NCI-H1694 treated with DMSO at 0.1 percent for 48 hours (cell line): Measurements from ENCODE around the gene NOC4L.

Experiments used
- DNase-seq: peaks from one replicate; lab custom pipeline; 2025; lab: John Stamatoyannopoulos, UW

Gene NOC4L

DNA sequence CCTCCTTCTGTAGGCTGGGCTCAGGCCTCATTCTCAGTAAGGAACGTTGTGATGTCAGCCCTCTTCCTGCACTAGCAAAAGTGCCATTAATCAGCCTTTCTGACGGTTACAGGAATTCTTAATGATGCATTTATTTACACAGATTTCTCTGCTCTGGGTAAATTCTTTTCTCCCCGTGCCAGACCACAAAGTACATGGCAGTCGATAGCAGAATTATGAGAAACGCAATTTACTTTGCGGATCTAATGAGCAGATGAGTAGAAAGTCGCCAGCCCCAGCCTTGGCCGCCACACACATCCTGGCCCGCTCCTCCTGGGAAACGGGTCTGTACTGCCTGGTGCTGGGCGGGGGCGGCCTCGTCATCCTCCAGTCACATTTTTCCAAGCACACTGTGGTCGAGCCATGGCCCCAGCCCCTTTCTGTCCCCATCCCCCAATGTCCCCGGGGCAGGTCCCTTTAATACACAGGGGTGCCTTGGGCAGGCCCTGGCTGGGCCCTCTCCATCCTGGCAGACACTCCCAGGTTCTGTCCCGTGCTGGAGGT, 25.9 kb downstream of the NOC4L start:
- DNase-seq: no peak

DNA sequence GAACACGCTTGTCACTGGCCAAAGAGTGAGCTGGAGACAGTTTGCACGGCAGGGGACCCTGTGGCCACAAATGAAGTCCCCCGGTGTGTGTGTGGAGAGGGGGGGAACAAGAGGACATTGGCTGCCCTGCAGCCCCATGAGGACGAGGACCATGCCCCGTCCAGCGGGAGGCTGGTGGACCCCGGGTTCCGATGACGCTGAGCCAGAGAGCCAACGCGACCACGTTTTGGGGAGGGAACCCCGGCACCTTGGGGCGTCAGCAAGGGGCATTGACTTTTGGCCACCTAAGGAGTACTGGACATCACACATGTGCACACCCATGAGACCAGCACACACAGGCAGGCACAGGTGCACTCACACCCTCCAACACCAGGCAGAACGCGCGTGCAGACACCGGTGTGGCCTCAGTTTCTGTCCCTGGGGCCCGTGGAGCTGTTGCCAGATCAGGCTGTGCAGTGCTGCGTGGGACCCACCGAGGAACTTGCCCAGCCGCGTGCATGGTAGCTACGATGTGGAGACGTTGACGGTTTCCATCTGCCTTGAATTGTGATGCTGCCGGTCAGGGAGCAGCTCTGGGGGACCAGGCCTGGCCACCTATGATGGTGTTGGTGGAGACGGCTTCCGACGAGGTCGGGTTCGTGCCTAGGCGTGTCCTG, 26.5 kb downstream of the NOC4L start:
- no peak for DNase-seq

DNA sequence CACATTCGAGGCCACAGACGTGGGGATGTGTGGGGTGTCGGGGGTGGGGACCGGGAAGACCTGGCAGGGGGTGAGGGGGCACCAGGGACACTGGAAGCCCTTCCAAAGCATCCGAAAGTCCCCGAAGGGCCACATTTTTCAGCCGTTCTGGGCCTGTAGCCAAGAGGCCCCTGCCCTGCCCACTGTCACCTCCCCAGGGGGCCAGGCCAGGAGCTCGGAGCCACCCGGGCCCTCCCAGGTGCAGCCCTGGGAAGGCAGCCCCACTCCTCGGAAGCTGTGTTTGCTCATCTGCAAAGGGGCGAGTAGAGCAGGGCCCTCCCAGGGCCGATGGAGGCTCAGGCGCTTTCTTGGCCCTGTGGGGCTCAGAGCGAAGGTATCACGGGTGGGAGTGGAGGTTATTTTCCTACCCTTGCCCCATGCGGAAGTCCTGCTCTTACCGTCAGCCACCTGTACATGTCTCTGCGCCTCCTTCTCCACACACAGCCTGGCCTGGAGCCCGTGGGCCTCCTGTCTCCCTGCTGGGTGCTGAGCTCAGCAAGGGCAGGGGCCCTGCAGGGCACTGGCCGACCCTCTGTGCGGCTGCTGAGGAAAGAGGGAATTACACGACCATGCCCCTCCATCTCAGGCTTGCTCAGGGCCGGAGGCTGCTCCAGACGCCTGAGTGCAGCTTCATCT, 27.2 kb downstream of the NOC4L start:
- DNase-seq: no peak

DNA sequence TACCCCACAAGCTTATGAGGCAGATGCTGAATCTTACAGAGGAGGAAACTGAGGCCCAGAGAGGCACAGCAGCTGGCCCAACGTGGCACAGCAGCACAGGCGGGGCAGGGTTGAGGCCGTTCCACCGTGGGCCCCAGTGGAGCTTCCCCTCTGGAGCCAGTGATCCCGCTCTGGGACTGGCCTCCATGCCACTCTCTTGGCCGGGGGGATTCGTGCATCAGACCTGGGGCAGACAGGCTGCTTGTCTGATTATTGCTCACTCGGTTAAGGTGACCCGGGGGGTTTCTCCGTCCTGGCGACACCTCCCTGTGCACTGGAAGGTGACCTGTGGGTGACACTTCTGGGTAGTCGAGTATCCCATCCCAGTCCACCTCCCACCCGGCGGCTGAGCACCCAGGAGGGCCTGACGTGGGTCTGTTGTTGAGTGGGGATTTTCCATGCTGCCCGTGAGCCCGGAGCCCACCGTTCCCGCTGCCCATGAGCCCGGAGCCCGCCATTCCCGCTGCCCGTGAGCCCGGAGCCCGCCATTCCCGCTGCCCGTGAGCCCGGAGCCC, 27.8 kb downstream of the NOC4L start:
- no peak for DNase-seq

DNA sequence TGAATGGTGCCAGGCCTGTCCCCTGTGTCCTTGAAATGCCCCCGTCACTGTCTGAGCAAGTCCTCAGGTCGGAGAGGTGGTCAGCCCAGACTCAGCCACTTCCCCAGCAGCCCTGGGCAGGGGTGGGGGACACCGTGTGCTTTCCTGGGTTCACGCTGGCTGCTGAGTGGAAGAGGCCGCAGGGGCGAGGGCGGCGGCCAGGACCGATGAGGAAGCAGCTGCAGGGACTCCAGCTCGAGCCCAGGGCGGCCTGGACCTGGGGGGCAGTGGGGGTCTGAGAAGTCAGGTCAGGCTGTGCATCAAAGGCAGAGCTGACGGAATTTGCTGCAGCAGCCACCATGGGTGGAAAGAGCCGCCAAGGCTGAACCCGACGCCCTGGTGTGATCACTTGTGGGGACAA, 28.4 kb downstream of the NOC4L start:
- DNase-seq: no peak

DNA sequence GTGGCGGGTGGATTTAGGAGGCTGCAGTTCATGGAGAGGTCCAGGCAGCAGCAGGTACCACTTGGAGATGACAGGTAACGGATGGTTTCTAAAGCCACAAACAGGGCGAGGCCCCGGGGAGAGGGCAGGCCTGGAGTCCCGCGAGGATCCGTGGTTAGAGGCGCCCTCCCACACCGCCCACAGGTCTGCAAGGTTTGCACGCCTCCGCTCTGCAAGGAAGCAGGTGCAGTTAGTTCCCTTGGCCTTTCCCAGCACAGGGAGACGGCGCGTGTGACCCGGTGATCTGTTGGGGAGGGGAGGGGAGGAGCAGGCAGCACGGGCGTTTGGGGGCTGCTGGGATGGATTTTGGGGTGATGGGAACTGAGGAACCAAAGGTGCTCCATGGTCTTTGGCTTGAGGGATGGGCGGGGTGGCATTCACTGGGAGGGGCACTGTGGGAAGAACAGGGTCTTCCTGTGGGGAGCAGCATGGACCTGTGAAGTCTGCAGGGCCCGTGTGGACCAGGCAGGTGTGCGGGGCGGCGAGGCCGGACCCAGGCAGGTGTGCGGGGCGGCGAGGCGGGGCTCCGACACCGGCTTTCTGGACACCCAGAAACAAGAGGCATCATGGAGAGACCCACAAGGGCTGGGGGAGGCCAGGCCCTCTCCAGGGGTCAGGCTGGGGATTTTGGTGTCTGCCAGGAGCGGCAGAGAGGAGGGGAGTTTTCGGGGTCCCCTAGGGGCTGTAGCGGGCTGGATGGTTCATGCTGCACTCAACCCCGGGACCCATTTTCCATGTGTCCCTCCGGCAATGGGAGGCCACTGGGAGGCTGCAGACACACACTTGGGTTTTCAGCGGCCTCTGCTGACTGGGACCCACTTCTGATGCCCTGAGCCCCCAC, 29.1 kb downstream of the NOC4L start:
- no peak for DNase-seq

DNA sequence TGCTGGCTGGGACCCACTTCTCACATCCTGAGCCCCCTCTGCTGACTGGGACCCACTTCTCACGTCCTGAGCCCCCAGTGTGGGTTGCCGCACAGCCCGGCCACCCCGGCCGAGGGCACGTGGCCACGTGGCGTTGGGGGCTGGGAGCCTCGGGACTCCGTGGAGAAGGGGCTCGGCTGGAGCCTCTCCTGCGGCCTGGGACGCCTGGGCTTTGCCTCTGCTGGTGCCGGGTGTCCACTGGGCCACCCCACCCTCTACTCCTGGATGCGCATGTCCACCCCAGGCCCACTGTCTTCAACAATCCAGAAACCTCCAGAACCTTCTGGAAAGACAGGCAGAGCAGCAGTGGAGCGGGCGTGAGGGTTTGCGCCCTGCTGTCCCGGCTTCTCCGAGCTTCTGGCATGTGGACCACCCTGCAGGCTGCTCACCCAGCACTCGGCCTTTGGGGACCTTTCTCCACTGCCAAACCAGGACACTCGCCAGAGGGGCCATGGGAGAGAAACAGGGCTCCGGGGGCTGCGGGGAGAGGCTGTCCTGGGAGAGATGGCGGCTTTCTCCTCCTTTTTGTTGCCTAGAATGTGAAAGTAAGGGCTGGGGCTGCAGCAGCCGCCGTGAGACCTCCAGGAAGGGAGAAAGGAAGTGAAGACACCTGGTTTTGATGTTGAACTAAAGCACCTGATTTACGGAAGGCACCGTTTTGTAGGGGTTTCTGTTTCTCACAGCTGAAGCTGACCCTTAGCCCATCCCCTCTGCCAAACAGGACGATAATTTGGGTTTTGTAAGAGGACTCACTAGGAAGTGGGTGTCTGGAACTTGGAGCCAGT, 30.0 kb downstream of the NOC4L start:
- no peak for DNase-seq

DNA sequence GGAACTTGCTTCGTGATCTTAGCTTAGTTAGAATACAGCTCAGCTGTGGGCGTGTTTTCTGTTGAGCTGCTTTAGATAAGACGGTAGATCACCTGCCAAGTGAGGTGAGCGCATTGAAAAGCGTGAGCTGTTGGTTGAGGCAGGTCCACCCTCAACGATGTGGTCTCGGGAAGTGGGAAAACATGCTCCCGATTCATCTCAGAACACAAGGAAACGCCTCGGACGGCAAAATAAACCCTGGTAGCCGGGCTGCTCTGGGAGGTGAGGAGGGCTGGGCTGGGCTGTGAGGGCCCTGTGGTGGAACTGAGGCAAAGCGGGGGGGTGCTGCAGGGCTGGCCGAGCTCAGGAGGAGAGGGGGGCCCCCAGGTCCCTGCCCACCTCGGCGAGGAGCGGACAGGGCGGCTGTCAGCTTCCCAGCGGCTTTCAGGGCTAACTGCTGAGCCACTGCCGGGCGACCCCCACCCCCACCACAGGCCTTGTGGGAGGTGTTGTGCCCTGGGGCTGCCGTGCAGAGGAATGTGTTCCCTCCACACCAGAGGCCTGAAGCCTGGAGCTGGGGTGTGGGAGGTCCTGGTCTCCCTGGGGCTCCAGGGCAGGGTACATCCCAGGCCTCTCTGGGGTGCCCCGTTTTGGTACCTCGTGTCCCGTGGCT, 30.7 kb downstream of the NOC4L start:
- DNase-seq: no peak

DNA sequence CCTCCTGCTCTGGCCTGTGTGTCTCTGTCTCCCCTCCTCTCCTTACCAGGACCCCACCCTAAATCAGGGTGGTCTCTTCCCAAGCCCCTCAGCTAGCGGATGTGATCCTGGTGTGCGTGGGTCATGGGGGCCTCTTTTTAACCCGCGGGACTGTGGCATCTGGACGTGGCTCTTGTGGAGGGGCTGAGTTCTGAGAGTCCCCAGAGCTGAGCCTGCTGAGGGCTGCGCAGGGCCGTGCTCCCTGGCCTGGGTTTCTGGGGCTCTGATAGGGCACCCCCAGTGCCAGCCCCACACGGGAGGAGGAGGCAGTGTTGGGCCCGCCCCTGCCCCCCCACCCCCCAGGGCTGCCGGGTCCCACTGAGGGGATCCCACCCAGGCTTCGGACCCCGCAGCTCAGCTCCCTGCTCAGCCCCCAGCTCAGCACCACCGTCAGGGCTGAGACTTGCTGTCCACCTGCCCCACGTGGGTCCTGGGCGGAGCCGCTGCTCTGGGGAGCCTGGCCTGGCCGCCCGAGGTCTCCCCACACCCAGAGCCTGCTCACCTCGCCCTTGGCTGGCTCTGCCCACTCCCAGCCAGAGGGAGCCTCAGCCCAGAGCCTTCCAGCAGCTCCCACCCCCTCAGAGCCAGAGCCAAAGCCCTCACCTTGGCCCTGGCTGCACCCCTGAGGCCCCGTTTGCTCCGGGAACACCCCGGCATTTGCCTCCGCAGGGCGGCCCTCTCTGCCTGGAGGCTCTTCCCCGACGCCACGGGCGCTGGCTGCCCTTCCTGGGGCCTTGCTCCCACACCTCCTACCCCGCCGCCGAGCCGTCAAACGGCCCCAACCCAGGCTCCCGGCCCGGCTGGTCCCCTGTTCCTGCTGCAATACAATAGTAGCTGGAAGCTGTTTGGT, 31.5 kb downstream of the NOC4L start:
- DNase-seq: no peak

DNA sequence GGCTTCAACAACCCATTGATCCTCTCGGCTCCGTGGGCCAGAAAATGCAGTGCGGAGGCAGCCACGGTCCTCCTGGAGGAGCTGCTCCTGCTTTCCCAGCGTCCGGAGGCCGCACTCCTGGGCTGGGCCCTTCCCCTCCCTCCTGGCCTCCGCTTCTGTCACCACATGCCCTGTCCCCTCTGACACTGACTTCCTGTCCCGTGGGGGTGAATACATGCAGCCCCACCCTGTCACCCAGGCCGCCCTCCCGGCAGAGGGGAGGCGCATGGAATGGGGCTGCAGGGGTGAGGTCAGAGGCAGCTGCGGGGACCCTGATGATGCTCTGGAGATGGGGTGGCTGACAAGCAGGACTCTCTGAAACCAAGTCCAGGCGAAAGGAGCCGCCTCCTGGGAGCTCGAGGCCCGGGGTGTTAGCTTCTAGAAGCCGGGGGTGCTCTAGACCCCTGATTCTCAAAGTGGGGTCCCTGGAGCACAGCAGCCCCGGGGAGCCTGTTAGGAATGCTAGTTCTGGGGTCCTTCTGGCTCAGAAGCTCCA, 32.2 kb downstream of the NOC4L start:
- DNase-seq: no peak

DNA sequence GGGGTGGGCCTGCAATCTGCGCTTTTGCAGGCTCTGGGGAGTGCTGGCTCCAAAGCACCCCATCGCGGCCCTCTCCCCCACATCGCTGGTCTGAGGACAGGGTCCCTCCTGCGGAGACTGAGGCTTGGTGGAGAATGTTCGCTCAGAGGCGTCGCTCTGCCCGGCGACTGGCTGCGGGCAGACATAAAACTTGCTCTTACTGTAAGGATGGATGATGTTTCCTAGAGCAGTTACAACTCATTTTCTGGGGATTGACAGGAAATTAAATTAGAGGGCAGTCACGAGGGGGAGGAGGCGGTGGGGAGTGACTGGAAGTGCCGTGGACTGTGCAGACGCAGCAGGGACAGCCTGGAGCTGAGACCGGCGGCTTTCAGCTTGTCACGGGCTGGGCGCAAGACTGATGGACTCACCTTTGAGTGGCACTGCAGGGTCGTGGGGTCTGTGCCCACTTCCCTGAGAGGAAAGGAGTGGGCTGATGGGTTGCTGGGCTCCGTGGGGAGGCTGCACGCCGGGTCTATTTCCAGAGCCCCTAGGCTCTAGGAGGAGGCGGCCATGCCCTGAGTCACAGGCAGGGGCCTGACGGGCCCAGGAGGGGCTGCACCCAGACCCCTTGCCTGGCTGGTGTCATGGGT, 32.8 kb downstream of the NOC4L start:
- no peak for DNase-seq

DNA sequence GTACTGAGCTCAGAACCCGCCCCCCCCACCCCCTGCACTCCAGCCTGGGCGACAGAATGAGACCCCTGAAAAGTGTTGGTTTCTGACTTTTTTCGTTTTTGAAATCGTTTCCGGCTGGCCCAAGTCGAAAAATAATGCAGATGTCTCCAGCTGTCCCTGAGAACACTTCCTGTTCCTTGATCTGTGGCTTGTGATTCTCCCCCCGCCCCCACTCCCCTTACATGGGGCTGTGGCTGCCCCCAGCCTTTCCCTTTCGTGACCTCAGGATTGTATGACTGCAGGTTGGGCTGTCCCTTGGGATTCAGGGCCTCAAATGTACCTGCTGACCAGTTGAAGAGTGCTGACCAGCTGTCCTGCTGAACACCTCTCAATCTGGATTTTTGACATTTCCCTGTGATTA, 34.1 kb downstream of the NOC4L start:
- DNase-seq: no peak

DNA sequence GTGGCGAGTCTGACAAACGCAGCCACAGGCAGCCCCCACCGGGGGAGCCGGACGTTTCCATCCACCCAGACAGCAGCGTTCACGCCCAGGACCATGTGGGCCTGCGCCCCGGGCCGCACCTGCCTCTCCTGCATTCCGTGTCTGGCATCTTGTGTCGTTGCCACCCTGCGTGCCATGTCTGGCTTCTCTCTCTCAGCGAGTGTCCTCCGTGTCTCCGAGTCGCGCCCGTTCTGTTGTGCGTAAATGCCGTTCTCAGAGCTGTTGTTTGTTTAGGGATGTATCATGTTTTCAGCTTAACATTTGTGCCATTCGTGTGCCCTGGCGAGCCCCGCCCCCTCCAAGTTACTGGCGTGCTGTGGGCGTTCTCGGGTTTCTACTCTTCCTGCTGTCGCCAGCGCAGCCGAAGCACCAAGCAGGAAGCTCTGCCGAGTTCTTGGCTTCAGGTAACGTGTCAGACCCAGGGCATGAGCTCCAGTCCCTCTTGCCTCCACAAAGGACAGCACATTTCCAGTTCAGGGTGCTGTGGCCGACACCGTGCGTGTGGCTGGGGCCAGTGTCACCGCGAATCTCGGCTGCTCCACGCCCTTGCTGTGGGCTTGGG, 34.6 kb downstream of the NOC4L start:
- DNase-seq: no peak

DNA sequence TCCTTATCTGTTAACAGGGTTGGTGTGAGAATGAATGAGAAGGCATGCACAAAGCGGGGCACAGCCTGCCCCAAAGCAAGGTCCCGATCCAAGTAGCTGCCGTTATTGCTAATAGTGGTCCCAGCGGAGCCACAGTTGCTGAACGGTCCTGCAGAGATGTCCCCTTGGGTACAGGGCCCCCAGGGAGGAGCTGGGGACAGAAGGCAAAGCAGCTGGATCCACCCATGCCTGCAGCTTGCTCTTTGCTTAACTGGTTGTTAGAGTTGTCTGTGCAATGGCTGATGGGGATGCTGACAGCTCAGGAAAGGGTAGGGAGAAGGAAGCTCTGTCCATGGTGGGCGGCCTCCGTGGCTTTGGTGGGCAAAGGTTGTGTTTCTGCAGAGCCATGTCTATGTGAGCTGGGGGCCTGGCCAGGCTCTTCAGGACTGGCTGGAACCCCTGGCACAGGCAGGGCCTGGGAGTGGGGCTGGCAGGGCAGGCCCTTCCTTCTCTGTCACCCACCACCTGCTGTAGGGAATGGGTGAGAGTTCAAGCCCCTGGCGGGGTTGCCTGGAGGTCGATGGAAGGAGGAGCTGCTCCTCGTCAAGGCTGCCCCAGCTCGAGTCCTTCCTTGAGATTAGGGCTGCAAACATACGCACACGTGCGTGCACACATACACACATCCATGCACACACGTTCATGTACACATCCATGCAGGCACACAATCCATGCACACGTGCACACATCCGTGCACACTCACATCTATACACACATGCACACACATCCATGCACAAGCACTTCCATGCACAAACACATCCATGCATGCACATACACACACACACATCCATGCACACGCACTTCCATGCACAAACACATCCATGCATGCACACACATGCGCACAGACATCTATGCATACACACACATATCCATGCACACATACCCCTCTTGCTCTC, 35.4 kb downstream of the NOC4L start:
- DNase-seq: no peak

DNA sequence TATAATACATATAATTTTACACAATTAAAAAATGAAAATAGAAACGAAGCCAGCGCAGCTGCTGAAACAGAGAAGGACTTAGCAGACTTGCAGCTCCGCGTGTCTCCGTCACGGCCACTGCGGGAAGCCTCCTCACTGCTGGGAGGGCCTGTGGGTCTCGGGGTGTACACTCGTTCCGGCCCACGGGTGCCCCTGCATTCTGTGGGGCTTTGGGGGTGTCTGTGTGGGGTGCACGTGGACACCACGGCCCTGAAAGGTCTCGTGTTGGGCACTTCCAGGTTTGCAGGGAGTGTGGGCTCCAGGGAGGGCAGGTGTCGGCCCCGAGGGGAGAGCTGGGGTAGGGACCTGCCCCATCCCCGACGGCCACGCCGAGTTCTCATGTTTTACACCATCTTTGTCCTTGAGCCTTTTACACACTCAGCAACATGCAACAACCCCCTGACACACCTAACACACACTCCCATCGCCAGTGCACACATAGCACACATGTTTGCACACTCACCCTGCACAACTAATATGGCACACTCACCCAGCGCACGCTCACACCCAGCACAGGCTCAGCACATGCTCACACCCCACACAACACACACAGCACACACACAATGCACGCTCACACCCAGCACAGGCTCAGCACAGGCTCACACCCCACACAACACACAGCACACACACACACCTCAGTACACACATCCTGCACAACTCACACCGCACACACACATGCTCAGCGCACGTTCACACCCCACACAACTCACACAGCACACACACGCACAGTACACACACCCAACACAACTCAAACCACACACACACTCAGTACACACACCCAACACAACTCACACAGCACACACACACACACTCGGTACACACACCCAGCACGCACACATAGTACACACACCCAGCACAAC, 36.6 kb downstream of the NOC4L start:
- no peak for DNase-seq

DNA sequence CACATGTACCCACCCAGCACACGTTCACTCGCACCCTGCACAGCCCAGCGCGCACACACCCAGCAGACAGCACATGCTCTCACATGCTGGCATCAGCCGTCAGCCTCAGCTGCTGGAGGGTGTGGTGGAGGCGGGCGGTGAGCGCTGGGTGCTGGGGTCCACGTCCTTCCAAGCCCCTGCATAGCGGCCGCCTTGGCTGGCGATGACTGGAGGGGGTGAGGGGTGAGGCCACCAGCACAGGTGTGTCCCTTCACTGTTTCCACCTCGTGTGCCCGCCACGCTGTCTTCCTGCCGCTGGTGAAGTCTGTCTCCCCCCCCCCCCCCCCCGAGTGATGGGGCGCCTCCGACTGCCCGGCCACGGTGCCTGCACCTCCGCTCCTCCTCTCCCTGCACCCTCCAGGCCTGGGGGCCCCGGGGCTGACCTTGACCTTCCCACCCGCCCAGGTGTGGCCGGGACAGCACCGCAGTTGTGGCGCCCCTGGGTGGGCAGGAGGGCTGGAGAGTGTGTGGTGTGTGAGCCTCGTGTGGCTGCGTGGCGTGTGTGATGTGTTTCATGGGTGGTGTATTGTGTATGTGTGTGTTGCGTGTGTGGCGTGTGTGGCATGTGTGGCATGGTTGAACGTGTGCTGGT, 37.4 kb downstream of the NOC4L start:
- no peak for DNase-seq
